Pulmonary artery endothelial cell (primary cell): ENCODE results near the gene ABI3. TPM values are rescaled to one million over a fixed set of nuclear protein-coding genes. Genes with fewer than 3 reads are reported as not detected.

Experiments used
- DNase-seq: peaks from one replicate; pipeline ENCODE4 v3.0.0-alpha.2; 2011; ENCODE audit warnings: low read depth, low spot score
- total RNA-seq: library from RNA; depleted of rRNA; stranded (reverse); fragments of >200 nt; gene quantifications from 2 replicates; pipeline ENCODE4 v1.2.3, GENCODE V29; 2014

ABI3 gene
- total RNA-seq, 1 donor from 2014 or later, result 21.7 TPM

DNA sequence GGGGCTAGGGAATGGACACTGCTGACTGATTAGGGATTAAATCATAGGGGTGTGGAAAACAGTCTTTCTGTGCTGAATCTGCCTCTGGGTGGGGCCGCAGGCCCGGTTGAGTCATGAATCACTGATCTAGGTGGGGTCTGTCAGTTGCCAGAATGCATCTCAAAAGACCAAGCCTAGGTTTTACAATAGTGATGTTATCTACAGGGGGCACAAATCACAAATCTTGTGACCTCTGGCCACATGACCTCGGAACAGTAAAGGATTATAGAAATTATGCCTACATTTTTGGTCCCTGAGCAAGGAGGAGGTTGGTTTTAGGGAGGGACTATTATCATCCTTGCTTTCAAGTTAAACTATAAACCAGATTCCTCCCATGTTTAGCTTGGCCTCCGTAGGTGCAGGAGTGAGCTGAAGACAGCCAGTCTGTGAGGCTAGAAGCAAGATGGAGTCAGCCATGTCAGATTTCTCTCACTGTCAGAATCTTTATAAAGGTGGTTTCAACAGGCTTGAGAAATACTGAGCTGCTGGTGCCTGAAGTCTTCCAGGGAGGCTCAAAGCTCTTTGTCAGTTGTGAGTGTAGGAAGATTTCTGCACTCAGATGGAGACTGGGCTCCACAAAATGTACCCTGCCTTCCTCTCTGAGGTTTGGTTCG lies 13.0 kb upstream of the ABI3 start:
- DNase-seq, result no peak

DNA sequence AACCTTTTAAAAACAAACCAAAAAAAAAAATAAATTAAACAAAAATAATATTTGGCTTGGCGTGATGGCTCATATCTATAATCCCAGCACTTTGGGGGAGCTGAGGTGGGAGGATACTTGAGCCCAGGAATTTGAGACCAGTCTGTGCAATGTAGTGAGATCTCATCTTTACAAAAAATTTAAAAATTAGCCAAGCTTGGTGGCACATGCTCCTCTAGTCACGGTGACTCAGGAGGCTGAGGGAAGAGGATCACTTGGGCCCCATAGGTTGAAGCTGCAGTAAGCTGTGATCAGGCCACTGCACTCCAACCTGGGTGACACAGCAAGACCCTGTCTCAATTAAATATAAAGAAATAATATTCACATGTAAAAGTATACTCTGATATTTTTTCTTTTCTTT lies 12.3 kb upstream of the ABI3 start:
- no peak for DNase-seq

DNA sequence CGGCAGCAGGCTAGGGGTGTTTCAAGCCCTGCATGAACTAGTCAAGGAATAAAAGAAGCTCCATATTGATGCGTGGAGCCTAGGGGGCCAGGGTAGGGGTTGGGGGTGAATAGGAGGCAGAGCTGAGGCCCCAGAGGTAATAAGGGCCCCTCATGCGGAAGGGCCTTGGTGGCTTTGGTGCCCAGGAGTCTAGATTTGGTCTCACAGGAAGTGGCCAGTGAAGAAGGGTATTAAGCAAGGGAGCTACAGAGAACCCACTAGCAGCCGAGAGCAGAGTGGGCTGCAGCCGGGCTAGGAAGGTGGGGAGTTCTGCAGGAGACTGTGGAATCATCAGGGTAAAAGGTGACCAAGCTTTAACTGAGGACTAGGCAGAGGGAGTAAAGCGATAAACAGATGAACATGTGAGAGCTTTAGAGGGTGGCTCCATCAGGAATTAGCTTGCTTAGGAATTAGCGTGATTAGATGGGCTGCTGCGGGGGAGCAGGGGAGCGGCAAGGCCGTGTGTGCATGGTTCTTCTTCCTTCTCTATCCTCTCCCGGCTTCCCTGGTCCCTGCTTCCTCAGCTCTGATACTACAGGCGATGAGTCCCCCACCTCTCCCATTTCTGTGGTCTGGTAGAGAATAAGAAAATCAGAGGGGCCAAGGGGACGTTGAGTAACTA lies 10.0 kb upstream of the ABI3 start:
- no peak for DNase-seq

DNA sequence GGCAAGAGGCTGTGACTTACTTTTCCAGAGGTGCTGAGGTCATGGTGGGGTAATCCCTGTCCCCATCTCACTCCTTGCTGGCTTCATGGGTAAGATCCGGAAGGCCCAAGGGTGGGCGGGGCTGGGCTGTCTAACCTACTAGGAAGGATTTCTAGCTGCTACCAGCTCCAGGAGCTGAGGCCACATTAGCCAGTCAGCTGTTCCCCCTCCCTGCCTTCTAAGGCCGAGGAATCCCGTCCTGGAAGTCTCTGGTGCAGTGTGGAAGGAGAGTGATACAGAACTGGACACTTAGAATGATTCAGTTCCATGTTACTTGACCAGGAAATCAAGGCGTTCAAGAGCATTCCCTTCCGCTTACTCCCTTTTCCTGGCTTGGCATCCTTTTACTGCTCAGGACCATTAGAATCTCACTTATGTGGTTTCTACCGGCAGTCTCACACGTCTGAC lies 9.0 kb upstream of the ABI3 start:
- DNase-seq, result no peak

DNA sequence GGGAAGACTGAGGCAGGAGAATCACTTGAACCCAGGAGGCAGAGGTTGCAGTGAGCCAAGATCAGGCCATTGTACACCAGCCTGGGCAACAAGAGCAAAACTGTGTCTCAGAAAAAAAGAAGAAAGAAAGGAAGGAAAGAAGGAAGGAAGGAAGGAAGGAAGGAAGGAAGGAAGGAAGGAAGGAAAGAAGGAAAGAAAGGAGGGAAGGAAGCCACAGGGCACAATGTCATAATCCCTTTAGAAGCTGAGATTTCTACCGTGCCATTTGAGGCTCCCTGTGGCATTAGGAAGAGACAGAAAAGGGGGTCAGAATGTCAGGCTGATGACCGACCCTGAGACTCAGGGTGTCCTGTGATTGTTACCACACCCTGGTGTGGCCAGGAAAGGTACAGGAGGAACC lies 6.7 kb upstream of the ABI3 start:
- no peak for DNase-seq

DNA sequence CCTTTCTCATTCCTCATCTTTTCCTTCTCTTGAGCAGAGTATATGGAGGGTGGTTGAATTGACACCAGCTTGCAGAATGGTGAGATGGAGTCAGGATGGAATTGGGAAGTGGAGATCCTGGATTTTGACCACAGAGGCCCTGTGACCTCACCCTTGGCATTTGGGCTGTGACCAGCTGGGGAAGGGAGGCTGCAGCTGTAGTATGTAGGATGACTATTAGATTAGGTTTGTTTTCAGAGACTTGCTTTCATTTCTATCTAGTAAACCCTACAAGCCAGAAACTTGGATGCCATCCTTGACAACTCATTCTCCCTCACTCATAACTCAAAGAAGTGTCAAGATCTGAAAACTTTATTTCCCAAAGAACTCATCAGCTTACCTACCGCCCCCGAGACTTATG lies 6.0 kb upstream of the ABI3 start:
- no peak for DNase-seq

DNA sequence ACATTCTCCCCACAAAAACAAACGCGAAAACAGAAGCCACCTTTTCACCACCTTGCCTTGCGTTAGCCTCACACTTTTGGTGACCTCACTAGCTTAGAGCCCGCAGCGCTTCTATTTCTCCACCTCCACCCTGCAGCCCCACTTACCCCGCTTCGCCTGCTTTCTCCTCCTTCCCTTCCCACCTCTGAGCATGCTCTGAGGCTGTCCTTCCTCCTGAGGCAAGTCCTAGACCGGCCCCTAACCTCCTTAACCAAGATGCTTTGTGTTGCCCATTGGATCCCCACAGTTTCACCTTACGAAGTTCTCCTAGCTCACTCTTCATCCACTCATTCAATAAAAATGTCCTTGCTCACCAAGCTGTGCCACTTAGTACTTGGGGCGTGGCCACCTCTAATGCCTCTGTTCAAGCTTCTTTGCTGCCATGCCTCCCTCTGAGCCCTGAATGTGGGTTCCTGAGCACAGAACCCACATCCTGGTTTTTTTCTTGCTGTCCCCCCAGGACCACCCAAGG lies 1.4 kb upstream of the ABI3 start:
- DNase-seq, result no peak

DNA sequence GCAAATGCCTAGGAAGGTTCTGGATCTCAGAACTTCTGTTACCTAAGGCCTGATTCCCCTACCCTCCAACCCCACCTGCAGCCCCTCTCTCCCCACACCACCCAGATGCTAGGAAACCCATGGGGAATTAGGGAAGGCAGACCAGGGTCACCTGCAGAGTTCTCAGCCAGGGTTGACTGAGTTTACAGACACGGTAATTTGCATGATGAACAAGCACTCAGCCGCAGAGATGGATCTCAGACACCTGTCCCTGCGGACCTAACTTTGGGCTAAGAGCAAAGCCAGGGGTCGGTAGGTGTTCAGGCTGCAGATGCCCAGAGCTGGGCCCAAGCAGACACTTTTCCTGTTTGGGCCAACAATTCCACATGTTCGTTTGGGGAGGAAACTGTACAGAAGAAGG lies 2.9 kb downstream of the ABI3 start:
- no peak for DNase-seq

DNA sequence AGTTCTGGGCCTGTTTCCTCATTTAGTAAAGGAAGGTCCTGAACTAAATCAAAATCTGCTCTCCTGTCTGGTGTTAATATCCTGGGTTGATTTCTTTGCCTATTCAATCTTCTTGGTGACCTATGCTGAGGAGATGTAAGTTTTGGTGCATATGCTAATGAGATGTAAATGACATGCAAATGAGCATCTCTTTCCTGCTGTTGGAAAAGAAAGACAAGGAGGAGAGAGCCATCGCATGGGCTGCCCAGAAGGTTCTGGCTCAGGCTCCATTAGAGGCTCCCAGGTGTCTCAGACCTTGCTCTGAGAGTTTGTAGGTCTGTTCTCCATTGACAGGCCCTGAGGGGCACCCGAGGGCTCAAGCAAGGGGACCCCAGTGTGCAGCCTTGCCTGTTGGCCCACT lies 3.3 kb downstream of the ABI3 start:
- DNase-seq, result no peak

DNA sequence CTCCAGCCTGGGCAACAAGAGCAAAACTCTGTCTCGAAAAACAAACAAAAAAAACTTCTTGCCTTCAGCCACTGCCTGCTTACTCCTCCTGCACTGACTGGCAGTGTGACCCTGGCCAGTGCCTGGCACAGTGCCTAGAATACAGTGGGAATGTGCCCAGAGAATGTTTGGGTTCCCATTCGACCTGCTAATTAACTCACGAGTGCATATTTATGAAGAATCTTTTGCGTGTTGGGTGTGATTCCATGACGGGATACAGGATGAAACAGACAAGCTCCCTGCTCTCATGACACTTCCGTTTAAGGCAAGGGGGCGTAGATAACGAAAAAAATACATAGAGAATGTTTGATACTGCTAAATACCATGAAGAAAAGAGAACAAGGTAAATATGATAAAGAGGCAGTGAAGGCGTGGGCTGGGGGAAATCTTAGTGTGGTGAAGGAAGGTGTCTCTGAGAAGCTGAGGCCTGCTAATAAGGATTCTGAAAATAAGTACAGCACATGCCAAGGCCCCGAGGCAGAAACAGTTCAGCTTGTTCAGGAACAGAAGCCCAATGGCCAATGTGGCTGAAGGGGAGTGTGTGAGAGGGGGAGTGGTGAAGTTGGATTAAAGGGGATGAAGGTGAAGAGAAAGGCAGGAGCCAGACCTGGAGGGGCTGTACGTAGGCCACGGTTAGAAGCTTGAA lies 4.3 kb downstream of the ABI3 start:
- DNase-seq, result no peak

DNA sequence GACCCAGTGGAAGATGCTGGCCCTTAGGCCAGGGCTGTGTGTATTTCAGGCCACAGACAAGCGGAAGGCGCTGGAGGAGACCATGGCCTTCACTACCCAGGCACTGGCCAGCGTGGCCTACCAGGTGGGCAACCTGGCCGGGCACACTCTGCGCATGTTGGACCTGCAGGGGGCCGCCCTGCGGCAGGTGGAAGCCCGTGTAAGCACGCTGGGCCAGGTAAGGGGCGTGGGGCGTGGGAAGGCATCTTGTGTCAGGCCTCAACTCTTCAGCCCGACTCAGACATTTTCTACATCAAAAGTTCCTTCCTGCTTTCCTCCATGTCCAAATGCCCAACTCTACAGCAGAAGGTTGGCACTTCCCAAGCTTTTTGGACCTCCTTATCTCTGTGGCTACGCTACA lies 6.0 kb downstream of the ABI3 start:
- DNase-seq, result no peak

DNA sequence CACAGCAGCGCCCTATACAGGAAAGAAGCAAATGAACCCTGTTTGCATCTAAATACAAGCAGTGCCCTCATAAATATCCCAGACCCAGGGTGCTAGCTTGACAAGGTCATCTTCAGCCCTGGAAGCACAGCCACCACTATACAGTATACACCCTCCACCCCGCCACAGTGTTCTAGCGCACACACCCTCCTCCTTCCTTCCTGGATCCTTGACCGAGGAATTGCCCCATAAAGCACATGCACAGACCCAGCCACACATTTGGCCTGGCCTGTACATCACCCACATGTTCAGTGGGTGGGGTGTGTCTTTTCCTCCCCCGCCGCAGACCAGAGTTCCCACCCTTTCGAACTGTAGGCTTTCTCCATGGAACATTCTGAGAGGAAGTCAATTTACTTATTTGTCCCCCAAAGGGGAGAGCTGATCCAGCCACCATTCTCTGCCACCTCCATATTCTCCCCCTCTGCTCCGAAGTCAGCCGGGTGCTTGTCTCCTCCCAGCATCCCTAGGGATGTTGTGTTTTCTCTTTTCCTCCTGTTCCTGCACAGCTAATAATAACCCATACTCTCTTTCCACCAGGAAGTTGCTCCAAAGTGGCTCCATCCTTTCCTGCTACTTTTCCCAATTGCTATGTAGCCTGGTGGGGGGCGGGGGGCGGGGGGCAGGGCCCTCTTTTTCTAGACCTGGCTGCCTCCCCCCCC lies 6.6 kb downstream of the ABI3 start:
- DNase-seq, result no peak

DNA sequence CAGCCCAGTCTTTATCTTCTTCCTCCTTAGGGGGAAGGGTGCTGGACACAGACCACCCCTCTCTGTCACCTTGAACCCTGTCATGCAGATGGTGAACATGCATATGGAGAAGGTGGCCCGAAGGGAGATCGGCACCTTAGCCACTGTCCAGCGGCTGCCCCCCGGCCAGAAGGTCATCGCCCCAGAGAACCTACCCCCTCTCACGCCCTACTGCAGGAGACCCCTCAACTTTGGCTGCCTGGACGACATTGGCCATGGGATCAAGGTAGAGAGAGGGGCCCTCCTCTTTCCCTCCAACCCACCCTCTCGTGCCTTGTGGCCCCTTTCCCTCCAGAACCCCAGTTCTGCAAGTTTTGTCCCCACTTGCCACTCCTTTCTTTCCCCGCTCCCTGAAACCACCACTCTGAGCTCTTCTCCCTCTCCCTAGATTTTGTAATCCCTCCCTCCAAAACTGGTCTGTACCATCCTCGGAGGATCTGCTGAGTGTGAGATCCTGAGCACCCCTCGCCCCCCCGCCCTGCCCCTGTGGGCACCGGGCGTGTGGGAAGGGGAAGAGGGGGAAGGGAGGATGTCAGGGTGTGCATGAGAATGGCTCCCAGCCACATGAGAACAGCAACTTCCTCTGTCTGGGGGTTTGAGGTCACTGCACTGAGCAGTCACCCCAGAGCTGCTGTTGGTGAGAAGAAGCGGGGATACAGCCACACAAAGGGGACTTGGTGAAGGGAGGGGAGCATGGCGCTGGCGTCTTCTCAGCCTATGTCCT lies 7.3 kb downstream of the ABI3 start:
- no peak for DNase-seq

DNA sequence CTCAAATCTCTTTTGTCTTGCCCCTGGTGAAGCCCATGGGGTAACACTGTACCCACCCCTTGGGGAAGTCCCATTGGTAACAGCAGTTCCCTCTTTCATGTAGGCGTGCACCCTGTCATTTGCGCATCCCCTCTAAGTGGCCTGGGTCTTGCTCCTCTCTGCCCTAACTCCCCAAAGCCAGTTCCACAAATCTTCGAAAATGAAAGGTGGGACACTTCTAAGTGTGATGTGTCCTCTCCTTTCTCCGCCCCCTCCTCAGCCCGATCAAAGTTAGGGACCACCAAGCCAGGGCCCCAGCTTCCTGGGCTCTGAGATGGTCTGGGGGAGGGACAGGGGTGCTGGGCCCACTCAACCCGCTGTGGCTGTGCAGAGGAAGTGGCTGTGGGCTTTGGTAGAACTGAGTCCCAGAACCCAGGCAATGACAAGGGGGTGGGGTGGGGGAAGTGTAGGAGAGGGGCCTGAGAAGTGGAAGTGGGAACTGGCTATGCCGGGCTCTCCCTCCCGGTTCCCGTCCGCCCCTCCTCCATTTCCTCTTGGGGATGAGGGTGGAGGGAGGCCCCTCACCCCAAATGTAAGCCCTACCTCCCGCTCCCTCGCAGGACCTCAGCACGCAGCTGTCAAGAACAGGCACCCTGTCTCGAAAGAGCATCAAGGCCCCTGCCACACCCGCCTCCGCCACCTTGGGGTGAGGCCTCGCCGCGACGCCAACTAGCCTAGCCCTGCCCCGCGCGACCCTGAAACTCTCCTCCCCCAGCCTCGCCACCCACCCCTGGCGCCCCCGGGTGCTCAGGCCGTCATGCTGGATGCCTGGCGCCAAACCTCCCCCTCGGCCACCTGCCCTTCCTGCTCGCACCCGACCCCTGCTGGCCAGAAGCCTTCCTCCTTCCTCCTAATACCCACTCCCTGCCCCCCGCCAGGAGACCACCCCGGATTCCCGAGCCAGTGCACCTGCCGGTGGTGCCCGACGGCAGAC lies 8.7 kb downstream of the ABI3 start:
- no peak for DNase-seq

DNA sequence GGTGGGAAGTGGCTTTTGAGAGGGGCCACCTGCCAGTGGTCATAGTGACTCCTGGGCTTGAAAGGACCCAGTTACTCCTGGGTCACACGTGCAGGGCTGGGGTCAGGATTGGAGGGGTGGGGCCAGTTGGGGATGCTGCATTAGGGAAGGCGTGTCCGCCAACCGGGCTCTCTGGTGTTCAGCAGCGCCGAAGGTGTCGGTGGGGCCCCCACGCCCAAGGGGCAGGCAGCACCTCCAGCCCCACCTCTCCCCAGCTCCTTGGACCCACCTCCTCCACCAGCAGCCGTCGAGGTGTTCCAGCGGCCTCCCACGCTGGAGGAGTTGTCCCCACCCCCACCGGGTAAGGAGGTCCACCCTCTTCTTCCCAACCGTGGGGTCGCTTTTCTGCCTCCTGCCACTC lies 9.5 kb downstream of the ABI3 start:
- no peak for DNase-seq

DNA sequence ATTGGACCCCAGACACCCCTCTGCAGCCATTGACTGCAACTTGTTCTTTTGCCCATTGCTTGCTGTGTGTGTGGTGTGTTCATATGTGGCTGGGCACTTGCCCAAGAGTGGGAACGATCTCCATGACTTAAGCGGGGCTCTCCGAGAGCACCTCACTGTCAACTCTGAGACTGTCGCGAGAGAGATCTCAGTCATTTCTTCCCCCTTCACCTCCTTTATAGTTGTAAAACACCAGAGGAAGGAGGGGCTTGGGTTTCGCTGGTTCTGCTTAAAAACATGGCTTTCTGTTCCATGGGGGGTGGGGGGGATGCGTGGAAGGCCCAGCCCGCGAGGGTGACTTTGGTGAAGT lies 12.6 kb downstream of the ABI3 start:
- DNase-seq, result no peak

DNA sequence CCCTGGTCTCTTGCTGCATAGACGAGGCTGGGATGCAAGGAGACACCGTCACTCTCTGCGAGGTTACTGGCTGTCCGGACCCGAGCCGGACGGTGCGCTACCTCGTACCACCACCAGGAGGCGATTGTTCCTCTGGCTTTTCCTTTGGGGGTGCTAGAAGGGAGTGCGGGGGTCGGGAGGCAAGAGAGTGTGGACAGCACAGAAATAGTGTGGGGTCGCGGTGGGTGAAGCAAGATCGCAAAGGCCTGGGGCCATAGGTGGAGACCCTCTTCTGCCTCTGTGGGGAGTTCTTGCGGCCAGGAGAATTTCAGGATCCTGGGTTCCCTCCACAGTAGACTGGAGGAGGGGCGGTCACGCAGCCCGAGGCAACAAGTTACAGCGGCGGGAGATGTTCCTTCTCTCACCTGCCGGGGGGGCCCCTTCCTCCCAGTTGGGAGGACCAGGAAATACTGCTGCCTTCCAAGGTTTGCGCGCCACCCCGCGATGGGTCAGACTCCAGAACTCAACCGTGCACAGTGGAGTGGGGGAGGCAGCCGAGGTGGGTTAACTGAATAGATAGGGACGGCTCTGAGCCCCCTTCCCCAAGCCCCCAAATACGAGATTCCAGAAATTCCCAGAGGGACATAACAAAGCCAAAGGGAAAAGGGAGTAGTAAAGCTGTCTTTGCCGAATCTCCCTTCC lies 13.2 kb downstream of the ABI3 start:
- DNase-seq, result no peak

DNA sequence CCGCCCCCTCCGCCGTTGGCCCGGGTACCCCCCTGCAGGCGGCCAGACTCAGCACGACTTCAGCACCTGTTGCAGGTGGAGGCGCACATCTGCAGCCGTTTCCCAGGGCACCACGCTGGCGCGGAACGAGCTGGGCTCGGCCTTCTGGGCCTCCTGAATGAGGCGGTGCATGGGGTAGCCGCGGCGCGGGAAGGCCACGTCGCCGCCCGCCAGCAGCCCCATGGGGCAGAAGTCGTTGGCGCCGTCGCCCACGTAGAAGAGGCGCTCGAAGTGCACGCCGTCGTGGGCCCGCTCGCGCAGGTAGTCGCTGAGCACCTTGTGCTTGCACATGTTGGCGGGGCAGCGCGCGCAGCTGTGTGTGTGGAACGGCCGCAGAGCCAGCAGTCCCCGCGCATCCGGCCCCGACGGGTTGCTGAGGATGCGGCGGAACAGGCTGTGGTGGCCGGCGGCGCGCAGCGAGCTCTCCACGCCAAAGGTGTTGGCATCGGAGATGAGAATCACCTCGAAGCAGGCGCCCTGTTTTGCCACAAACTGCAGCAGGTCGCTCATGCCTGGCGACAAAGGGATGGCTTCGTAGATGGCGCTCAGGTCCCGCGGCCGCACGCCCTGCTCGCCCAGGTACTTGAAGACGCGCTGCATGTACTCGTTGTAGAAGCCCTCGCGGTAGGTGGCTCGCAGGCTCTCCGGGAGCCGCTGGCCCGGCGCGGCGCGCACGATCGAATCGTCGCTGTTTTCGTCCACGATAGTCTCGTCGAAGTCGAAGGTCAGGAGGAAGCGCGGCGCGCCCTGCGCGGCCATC lies 13.9 kb downstream of the ABI3 start:
- no peak for DNase-seq

DNA sequence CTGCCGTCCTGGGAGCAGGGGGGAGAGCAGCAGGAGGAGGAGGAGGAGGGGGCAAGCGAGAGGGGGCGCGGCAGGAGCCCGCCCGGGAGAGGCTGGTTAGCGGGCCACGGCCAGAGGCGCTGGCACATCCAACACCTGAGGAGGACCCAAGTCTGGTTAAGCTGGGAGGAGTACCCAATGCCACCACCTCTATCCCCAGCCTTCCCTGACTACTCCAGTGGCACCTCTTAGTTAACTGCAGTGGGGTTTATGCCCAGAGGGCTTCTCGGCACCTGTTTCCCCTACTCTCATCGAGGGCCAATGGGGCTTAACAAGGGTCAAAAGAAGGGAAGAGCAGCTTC lies 14.5 kb downstream of the ABI3 start:
- no peak for DNase-seq
